Measurements from ENCODE around the gene TTC23.

The TTC23 gene, protein sequence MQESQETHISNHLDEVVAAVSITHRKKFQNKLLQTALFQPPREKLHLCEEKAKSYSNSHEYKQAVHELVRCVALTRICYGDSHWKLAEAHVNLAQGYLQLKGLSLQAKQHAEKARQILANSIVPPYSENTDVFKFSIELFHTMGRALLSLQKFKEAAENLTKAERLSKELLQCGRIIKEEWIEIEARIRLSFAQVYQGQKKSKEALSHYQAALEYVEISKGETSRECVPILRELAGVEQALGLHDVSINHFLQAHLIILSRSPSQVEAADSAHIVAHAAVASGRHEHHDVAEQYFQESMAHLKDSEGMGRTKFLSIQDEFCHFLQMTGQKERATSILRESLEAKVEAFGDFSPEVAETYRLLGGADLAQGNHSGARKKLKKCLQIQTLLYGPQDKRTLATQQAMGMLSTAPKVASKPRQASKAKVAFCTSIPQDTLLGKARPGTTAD

DNA sequence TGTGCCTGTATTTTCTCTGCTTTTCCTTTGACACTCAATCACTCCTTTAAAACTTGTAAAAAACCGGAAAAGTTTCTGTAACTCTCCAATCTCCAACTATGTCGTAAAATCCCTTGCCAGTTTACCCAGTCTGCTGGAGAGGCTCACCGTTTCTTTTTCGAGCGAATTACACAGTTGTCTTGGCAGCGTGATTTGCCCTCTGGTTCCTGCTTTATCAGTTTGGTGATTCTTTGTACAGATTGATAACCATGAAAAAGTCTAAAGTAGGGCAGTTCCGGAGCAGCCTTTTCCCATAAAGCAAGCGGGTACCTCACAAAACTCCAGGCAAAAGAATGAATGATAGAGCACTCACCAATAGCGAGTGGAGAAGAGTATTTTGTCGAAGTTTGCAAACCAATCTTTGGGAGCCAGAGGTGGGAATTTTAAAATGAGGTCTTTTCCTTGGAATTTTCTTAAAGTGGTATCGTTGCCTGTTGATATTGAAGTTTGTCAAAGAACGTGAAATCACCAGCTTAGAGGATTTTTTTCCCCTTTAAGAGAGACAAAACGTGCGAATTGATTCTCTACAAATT lies at the start of gene TTC23:
Gene TTC23 (minus strand): TSS at position 312 of the 572 bp plus-strand sequence. CDS start 20,869 bp downstream, outside the sequence.
- DNase-seq (ENCODE audit: low spot score), result peak; percentile 68

DNA sequence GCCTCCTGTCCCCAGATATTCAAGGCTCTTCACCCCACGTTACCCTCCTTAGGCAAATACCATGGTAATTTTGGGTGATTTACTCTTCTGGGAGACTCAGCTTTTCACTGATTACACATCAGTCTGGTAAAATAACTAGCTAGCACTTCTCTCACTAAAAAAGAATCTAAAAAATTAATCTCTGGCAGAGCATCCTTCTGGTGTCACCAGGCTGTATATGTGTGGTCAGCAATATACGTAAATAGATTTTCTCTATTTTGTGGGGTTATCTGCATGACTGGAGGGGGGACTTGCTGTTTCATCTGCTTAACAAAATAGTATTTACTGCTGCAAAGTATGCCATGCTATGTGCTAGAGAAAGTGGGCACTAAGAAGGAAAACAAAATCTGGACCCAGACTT lies 47.0 kb upstream of the TTC23 start:
- no peak for DNase-seq (ENCODE audit: low spot score)

DNA sequence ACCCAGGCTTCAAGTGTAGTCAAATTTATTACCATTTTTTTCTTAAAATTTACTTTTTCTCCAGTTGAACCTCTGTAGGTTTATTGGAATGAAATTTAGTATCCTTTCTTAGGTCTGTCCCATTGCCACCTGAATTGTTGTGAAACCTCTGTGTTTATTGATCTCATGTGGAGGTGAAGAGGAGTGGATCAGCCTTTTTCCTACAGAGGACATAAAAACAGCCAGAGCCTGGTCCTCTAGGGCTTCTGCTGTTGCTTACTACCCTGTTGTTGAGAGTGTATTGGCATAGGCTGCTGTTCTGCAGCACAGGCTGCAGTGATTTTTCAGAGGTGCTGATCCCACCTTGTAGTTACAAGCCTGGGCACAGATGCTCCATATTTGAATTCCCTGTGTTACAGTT lies 46.5 kb upstream of the TTC23 start:
- DNase-seq (ENCODE audit: low spot score), result no peak

DNA sequence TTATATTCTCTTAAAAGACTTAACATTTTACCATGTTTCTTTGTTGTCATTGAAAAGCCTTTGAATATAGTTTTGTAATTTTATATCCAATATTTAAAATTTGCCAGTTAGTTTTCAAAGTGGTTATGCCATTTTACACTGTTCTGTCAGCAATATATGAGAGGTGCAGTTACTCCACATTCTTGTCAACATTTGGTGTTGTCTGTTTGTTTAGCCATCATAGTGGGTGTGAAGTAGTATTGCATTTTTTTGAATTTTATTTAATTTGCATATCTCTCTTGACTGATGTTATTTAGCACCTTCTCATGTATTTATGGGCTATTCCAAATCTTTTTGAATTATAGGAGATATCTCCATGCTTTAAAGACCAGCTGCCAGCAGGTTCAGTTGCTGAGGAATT lies 42.3 kb upstream of the TTC23 start:
- no peak for DNase-seq (ENCODE audit: low spot score)

DNA sequence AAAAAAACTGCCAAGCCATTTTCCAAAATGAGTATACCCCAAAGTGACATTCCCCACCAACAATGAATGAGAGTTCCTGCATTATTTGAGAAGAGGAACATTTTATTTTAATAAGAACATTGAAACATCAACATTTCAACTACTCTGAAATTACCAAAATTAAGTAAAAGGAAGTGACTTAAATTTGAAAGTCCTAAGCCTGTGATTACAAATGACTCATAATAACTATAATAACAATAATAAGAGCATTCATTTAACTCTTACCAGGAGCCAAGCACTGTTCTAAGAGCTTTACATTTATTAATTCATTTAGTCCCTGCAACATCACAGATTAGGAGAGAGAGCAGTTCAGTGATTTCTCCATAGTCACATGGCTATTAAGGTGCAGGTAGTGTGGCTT lies 34.3 kb upstream of the TTC23 start:
- DNase-seq (ENCODE audit: low spot score), result no peak

DNA sequence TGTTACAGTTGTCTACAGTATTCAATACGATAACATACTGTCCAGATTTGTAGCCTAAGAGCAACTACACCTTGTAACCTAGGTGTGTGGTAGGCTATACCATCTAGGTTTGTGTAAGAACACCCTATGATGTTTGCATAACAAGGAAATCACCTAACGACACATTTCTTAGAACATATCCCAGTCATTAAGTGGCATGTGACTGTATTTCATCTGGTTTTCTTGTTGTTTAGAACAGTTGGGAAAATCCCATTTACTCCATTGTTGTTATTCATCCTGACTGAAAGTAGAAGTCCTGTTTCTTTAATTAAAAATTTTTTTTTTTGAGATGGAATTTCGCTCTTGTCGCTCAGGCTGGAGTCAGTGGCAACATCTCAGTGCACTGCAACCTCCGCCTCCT lies 33.2 kb upstream of the TTC23 start:
- no peak for DNase-seq (ENCODE audit: low spot score)

DNA sequence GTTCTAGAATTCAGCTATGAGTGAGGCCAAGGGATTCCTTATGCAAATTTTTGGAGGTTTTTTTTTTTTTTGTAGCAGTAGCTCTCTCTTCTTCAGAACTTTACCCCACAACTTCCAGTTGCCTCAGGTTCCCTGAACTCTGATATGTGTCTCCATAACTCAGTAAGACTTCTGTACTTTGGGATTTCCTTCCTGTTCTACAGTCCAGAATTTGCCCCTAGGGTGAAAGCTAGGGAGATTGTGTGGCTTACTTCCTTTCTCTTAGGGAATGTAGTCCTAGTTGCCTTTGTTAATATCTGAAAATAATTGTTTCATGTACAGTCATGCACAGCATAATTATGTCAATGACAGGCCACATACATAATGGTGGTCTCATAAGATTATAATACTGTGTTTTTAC lies 32.7 kb upstream of the TTC23 start:
- DNase-seq (ENCODE audit: low spot score), result no peak

DNA sequence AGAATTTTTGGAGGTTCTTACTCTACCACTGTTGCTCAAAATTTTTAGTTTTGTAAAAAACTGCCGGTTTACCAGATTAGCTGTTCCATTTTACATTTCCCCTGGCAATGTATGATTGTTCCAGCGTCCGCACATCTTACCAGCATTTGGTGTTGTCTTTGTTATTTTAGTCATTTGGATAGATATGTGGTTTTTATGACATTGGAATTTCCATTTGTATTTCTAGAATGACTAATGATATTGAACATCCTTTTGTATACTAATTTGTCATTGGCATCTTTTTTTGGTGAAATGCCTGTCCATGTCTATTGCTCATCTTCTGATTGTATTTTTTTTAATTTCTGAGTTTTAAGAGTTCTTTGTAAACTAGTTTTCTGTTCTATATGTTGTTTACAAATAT lies 30.4 kb upstream of the TTC23 start:
- no peak for DNase-seq (ENCODE audit: low spot score)

DNA sequence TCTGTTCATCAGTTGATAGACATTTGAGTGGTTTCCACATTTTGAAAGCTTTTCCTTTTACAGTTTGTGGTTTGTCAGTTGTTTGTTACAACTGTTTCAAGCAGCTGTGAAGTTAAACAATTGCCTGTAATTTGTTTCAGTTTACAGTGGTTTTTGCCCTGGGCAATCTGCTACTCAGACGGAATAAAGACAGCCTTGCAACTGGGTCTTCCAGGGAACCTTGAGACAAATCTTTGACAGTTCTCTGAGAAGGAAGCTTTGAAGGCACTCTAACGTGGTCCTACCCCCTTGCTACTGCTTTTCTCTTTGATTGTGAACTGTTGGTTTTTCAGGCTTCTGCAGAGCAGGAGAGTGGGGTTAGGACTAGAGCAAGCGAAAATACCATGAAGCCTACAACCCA lies 29.9 kb upstream of the TTC23 start:
- no peak for DNase-seq (ENCODE audit: low spot score)

DNA sequence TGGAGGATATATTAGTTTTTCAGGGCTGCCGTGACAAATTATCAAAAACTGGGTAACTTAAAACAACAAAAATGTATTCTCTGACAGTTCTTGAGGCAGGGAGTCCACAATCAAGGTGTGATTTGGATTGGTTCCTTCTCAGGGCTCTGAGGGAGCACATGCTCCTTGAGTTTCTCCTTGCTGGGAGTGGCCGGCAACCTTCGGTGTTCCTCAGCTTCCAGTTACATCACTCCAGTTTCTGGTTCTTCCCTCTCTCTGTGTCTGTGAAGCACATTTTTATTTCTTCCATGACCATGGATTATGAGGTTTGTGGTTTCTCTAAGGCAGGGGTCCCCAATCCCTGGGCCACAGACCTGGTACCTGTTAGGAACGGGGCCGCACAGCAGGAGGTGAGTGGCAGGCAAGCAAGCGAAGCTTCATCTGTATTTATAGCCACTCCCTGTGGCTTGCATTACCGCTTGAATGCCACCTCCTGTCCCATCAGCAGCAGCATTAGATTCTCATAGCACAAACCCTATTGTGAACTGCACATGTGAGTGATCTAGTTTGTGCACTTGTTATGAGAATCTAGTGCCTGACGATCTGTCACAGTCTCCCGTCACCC lies 26.2 kb upstream of the TTC23 start:
- DNase-seq (ENCODE audit: low spot score), result no peak

DNA sequence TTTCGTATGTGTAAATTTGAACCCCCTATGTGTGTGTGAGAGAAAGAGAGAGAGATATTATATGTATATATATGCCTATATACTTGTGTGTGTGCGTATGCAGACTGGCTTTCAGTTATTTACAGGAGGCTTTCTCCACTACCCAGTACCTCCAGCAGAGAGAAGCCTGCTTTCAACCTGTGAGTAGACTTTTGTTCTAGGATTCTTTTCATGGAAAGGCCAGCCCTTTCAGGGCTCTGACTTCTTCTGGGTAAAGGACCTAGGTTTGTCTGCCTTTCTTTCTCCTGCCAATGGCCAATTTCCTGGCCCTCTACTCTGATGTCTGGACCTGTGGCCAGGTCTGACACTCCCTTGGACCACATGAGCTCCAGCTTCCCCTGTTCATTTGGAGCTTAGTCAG lies 25.7 kb upstream of the TTC23 start:
- DNase-seq (ENCODE audit: low spot score), result no peak

DNA sequence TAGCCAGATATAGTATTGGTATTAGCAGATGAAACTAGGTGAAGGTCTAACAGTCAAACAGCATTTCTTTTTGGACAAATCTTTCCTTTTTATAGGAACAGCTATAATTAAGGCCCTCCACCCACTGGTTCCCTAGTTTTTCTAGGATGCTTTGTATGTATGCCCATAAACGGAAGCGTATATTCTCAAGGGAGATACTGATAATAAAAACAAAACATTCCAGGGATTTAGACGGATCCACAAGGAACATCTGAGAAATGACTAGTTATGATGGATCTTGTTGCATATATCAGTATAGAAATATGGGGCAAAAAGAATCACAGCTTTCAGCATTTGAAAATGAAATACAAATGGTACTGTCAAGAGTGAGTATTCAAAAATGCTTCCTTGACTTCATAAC lies 24.4 kb upstream of the TTC23 start:
- no peak for DNase-seq (ENCODE audit: low spot score)

DNA sequence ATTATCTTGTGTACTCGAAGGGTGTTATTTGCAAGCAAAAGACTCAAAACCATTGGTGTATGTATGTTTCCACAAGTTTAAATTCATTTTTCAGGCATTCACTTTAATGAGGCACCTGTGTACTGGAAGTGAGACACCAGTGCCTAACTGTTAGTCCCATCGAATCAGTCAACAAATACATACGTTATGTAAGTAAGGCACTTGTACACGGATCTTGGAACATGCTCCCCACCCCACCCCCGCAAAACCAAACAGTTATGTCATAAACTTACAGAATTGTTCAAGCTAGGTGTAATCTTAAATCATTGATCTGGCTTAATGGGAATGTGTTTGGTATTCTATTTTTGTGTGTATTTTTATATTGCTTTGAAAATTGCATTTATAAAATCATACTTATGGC lies 19.1 kb upstream of the TTC23 start:
- no peak for DNase-seq (ENCODE audit: low spot score)

DNA sequence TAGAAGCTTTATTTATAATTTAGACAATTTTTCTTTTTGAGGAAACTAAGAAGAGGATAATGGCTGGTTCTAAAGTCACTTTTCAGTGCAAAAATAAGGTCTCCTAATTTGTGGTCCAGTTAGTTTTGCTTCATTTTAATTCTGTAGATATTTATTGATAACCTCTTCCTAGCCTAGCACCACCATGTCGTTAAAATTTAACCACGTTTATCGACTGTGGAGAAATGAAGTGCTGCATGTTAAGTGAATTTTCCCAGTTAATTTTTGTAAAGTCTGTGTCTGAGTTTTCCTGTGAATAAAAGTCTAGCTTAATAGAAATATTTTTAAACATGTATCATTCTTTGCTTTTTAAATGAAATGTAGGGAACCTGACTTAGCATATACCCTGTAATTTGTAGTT lies 18.6 kb upstream of the TTC23 start:
- no peak for DNase-seq (ENCODE audit: low spot score)

DNA sequence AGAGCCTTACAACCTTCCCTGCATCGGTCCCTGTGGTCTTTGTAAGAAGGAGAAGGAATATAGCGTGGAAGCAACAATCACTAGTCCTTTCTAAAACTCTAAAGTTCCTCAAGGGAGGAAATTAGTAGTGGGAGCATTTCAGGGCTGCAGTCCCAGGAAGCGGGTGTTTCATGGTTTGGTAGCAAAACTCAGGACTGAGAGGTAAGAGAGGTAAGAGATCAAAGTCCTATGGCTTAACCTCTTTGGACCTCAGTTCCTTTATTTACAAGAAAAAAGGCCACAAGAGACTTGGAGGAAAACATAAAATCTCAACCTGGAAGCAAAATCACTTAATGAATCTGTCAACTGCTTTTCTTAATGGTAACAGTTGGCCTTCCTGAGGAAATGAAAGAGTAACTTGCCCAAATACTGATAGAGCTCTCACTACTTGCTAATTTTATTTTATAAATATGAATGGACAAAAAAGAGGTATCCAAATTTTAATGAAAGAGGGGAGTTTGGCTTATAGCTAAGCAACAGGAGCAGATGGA lies 16.2 kb upstream of the TTC23 start:
- DNase-seq (ENCODE audit: low spot score), result no peak

DNA sequence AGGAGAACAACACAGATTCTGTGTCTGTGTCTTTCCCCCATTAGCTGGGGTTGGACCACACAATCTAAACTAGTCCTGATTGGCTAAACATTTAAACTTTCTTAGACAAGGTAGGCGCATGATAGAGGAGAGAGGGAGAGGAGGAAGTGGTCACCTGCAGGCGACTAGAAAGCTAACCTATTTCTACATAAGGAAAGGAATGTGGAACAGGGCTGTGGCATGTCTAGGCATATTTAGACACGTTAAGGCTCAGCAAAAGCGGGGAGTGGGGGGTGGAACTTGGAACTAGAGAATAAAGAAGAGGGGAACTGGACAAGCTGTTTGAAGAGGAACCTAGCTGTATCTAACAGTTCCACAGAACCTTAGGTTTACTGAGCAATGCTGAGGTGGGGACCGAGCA lies 14.7 kb upstream of the TTC23 start:
- DNase-seq (ENCODE audit: low spot score), result no peak

DNA sequence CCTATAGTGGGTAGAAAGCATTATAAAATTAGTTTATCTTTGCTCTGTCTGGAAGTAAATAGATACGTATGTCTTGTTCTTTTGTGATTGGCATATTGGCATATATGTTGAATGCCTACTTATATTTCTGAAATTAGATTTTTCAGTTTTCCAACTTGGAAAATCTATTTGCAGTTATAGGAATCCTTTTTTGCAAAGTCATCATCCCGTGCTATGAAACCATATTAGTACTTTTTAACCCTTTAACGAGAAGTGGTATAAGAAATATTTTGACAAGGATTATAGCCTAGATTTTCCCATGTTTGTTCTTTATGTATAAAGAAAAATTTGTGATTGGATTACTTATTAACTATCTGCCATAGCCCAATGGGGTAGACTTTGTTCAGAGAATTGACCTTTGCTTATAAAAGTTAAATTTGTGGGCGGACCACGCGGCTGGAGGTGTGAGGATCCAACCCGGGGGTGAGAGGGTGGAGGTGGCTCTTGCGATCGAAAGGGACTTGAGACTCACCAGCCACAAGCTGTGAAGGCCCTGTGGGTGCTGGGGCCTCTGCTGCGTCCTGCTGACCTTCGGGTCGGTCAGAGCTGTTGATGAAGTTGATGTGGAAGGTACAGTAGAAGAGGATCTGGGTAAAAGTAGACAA lies 7.8 kb upstream of the TTC23 start:
- no peak for DNase-seq (ENCODE audit: low spot score)

DNA sequence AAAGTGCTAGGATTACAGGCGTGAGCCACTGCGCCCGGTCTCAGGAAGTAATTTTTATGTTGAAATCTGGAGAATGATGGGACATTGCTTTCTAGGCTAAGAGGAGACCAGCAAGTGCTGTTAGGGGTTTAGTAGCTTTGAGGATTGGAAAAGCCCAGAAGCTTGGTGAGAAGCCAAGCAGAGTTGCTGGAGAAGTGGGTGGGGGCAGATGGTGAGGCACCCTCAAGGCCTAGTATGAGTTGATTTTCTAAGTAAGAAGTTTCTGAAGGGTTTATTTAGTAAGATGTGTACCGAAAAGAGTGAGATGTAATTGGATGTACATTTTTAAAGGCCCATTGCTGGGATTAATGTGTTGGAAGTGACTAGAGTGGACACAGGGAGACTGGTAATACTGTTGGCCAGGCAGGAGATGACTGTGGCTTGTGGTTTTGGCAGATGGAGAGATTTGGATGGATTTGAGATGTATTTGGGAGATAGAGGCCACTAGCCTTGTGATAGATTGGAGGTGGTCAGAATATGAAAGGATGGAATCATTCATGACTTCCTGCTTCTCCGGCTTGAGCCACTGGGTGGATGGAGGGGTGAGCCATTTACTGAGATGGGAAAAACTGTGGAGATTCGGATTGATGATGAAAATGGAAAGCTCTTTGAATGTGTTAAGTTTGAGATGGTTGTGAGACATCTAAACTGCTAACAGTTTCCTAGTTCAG lies 4.2 kb upstream of the TTC23 start:
- no peak for DNase-seq (ENCODE audit: low spot score)

DNA sequence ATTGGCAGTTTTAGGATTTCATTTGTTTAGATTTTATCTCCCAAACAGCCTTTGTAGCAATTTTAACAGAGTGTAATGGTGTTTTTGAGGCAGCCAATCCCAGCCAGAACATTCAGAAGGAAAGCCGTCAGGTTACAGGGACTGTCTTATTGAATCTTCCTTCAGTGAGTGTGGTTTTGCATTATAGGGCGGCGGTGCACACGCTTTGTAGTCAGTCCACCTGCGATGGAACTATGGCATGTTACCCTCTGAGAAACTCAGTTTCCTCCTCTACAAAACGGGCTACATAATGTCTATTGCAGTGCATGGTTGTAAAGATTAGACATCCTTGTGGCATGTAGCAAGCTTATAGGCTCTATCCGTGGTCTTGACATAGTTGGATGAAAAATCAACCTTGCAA lies 2.9 kb upstream of the TTC23 start:
- DNase-seq (ENCODE audit: low spot score), result no peak

DNA sequence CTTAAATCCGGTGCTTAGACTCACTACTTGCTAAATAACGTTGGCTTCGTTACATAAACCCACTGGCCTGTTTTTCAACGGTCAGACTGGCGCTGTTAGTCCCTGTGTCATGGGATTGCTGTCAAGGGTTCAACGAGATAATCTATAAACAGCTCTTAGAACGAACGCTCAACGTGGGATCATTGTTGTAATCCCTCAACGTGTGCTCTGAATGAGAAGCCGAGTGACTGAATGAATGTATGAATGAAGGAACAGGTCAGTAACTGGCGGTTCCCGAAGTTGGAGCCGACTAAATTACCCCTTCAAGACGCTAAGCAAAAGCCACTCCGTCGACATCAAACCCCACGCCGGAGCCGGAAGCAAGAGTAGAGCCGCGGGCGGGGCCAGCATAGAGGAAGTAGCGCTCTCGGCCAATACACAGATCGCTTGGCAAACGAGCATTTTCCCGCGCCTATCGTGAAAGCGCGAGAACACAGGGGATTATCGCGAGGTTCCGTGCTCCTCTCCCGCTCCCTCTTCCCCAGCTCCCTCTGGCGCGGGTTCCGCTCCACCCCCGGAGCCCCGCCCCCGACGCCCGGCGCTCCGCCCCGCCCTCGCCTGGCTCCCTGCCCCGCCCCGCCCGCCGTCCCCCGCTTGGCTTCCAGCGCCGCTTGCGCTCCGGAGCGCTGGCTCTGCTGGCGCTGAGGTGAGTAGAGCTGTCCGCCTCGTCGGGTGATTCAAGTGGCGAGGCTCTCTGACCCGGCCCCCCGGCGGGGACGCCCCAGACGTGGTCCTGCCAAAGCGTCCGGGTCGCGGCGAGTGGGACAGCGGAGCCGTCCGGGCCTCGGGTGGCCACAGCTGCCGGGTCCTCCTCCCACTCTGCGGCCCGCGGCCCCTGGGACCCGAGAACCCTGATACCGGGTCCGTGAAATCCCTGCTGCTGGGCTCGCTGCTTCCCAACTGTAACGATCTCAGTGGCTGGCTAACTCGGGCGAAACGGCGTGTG lies 1.8 kb upstream of the TTC23 start, which contains the start of gene LRRC28:
Gene LRRC28 (plus strand): TSS at position 625 of the 985 bp plus-strand sequence. CDS start 4,477 bp downstream, outside the sequence.
- peak; percentile 97 for DNase-seq (ENCODE audit: low spot score)

DNA sequence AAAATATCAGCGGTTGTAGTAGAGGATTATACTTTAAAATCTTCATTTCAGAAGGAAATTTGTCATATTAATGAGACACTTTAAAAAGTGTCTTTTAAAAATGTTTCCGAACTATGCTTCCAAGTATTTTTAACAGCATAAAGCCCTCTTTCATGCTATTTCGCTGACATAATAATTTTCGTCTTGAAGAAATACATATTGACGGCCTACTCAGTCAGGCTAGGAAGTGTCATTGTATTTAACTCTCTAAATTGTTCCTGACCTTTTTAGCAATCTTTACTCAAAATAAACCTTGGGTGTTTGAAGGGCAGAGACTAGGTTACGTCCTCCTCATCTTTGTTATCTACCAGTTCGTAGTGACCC lies 1.1 kb upstream of the TTC23 start:
- DNase-seq (ENCODE audit: low spot score), result no peak

Measured in iPS-NIHi11 (cell line).